ENCODE results near the gene TSPAN13.

The TSPAN13 gene

DNA sequence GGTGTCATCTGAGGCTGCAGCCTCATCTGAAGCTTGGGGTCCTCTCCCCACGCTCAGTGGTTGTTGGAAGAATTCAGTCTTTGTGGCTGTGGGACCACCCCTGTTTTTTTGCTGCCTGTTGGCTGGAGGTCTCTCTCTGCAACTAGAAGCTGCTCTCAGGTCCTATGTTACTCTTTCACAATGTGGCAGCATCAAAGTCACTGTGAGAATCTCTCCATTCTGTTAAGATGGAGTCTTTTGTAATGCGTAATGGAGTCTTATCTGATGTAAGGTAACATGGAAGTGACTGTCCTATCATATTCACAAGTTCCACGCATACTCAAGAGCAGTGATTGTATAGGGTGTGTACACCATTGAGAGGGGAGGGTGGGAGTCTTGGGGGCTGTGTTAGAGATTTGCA is 24.9 kb downstream of the TSPAN13 start:
- no peak for DNase-seq

DNA sequence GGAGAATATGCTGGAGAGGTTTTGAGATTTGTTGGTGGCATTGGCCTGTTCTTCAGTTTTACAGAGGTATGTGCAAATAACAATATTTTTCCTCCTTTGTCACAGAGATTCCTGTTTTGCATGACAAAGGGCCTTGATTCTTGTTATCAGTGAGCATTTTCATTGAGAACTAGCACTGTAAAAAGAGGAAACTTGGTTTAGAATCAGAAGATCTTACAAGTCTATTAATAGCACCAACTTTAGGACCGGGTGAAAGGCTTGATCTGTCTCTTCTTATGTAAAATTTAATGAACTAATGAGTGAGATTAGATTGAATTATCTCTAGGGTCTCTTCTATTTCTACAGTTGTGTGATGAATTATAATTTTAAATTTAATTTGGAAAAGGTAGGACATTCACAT is 25.5 kb downstream of the TSPAN13 start:
- DNase-seq: no peak

DNA sequence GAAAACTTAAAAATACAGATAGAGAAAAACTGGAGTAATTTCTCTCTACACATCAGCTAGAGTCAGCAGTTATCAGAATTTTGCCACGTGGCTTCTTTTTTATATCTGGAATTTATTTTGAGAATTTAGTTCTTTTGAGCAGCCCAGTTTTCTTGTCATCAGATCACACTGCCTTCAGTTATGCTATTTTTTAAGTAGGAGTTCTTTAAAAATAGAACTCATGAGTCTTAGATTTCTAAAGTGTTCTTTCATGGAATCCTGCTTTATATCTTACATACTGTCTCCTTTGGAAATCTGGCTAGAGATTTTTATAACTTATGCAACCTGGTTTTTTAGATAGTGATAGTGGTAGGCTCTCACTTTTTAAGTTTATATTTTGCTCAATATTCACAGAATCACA is 27.0 kb downstream of the TSPAN13 start:
- DNase-seq: no peak

DNA sequence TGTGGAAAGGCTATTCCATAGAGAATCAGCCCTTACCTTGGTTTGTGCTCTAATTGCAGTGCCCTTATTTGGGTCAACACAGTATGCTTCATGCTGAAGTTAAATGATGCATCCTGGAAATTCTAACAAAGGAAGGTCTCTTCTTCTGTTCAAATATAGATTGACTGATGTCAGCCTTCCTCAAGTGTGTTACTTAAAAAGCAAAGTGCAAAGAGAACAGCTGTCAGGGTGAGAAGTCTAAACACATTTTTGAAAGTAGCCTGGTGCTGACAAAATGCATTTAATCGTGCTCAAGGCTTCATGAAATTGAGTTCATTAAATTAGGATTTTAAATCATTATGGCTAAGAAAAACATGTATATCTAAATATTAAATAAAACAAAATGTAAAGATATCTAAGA is 31.8 kb downstream of the TSPAN13 start:
- no peak for DNase-seq

DNA sequence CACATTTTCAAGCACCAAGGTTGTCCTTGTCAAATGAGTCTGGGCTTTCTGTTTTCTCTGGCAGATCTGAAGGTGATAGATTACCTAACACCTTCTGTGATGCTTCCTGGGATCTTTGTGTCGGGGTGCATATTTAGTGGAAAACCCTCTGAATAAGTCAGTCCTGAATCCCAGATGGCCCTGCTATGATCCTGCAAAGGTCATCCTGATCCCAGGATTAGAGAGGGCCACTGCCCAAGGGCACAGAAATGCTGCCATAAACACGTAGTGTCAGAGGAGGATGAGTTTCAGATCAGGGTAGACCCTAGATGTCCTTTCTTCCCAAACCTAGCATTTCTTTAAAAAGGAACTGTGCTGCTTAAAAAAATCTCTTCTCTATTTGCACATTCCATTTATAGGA is 32.3 kb downstream of the TSPAN13 start:
- DNase-seq: no peak

DNA sequence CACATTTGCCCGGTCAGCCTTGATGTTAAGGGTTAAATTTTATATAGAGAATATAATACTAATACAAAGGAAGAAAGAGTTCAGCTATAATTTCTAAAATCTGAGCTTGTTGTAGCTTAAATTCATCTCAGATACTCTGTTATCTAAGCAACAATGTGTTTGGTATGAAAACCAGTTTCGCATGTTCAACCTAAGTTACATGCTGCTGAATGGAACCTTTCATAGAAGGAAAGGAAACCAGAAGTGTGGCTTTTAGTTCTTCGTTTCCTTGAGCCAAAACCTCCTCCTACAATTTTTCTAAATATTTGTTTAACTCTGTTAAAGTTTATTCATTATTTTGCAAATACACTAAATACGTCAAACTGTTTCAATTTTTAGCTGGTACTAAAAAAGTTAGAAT is 32.7 kb downstream of the TSPAN13 start:
- no peak for DNase-seq

DNA sequence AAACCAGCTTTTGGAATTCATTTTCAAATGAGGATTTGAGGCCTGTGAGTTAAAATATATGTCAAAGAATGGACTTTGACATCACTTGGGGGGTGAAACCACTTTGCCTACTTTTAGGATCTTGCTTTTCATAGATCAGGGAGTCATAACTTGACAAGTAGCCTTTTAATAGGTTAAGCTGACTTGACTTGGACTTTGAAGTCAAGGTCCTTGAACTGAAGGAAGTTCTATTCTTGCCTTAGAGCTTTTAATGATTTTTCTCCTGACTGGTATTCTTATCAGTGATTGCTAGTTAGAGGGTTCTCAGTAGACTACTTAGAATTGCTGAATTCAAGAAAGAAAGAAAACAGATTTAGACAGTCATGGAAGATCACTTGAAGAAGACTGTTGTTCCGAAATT is 33.6 kb downstream of the TSPAN13 start:
- no peak for DNase-seq

DNA sequence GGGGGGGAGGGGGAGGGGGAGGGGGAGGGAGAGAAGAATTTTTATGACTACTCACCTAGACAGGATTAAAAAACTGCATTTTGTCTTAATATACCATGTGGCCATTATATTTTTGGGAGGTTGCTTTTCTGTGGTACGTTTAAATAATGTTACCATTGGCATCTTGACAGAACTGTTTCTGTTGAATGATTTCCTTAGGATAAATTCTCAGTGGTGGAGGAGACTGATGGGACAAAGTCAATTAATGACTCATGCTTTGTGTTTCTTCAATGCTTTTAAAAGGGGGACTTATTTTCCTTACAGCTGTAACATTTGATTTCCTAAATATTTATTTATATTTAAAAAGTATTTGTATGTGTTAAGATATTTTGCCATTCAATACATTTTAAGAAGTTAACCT is 37.5 kb downstream of the TSPAN13 start:
- DNase-seq: no peak

DNA sequence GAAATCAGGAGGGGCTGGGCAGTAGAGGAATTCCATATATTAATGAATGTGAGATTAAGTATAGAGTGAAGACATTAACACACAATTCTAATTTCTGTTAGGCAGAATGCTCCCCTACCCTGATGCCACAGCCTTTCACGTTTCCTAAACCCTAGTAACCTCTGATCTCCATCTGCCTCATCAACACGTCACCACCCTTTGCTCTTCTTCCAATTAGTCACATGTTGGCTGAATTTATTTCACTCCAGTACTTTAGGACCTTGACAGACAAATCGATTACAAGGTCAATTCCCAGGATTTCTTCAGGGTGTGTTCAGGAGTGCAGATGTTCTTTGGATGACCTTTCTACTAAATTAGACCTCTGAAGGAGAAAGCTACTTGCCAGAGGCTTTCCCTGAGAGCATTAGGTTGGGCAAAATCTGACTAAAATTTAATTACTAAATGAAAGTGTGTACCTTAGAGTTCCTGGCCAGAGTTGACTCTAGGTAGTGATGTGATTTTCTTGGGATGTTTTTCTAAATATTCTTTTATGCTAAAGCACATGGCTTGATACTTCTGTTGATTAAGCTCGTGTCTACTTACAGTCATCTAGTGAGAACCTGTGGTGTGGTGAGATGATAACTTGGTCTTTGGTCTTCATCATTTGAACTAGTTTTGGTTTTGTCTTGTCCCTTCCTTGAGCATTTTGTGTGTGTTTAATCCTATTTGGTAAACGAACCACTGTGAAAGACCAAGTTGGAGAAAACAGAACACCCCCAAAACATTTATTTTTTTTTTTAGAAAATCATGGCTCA is 38.5 kb downstream of the TSPAN13 start:
- DNase-seq: no peak

DNA sequence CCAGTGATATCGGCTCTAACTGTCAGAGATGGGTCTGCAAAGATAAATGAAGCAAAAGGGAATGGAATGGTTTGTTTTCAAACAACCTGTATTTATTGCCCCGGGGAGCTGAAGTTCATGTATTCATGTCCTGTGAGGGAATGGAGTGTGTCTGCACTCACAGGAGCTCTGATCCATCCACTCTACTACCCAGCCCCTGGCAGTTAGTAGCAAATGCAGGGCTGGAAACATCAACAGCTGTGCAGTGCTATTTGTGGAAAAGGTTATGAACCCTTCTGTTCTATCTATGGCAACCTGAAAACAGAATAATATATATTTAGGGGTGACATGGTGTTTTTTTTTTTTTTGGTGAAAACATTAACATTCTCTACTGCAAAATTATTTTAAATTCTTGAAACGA is 41.4 kb downstream of the TSPAN13 start:
- no peak for DNase-seq

DNA sequence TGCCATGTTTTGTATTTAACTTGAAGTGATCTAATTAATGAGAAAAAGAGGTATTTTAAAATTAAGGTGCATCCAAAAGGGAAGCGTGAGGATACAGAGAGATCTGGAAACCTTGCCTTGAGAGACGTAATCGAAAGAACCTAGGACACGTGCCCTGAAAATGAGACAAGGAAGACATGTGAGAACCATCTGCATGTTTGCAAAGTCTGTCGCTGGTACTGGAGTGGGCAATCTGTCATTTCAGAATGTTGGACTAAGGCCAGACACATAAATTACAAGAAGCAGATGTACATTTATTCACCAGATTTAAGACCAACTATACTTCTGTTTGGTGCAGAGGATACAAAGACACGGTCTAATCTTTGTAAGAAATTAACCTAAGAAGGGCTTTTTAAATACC is 42.1 kb downstream of the TSPAN13 start:
- DNase-seq: no peak

DNA sequence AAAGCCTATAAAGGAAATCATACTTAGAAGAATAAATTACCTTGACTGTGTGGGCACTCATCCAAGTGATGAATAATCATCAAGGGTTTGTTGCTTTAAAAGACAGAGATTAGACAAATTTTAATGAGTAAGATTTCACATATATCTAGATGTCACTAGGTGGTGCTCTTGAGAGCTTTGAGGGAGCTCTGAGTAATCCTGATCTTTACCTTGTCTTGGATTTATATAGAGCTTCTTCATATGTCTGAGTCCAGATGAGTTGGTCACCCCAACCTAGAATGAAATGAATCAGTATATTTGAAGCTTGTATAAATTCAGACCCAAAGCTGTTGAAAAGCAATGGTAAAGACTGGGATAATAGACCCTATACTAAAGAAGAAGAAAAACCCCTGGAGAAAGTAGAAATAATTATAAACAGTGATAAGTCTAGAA is 47.6 kb downstream of the TSPAN13 start:
- no peak for DNase-seq

DNA sequence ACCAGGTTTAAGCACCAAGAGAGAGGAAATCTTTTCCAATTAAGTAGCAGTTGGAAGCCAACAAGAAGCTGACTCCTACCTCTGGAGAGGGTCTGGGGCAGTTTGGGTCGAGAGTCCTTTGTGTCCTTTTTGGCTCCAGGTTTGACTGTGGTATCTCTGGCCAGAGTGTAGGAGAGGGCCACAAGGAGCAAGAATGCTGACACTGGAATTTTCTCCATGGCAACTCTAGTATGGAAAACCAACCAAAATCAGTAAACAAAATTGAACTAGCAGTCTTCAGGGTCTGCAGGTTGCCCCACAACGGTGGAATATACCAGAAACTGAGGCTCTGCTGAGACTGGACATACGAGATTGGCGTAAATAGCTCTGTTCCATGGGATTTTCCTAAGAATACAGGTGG is 48.0 kb downstream of the TSPAN13 start:
- no peak for DNase-seq

DNA sequence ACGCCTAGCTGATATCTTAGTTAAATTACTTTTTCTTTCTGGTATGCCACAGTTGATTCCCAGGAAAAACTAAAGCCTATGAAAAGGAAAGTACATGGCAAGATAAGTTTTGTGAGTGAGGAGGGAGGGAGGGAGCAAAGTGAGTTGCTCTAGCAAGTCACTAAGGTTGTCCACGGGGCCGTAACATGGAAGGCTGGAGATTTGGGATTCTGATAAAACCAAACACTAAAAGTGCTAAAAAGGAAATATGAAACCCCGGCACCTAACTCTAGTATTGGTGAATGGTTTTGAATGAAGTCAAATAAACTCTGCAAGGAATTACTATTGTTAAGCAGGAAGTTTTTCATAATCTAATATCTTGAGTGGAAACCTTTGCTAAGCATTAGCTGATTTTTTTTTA is 49.6 kb downstream of the TSPAN13 start:
- no peak for DNase-seq

DNA sequence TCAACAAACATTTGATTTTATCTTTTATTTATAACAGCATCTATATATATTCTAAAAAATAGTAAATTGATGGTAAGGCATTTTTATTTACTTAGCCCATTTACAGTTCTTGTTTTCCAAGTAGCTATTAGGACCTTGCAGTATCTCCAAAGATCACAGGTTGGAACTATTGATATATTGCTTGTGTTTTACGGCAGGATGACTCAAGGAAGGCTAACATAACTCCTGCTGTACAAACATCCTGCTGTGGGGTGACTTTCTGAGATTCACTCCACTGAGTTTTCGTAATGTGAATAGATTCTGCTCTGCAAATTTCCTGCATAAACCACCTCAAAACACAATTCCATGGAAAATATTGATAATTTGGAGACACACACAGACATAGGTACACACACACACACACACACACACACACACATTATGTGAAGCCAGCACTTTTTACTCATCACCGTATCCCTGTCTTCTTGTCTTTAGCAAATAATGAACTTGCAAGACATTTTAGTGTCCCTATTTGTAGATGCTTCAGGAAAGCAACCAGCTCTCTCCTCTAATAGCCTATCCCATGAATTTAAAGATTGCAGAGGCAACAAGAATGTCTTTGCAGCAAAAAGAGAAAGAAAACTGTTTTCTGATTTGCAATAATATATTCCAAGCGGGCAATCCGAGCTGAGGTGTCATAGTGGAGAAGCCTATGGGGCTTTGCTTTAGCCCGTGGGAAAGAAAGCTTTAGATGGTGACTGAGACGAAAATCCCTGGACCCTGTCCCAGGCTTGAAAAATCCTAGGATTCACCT is 50.5 kb downstream of the TSPAN13 start:
- no peak for DNase-seq

DNA sequence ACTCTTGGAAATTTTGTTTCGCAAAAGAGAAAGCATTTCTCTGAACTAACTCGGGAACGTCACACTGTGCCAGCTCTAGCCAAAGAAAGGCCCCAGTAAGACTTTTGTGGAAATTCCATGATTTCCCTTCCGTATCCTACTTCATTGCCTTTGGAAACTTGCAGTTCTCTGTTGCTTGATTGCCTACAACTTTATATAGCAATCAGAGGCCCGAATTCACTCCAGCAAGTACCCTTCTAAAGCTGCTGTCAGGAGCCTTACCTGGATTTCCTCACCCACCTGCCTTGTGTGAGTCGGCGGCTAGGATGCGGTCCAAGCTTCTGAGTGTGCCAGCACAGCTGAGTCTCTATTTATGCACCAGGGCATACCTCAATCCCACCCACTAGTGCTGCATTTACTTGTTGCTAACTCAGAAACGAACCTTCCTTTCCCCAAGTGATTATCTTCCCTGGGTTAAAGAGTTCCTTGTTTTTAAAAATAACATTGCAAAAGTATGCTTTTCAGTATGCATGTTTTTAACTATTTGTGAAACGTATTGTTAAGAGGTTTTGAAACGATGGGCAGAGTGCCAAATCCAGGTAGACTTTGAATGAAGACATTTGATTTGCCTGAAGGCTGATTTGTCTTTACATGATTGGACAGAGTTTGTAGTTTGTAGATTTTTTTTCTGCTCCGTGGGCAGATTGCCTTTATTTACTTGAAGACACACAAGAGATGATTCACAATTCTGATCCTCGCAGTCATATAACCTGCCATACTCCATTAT is 51.3 kb downstream of the TSPAN13 start, which contains the start of gene AGR2:
TSS of gene AGR2 (minus strand) at position 326 of the 766 bp plus-strand sequence. CDS start 3,203 bp downstream, outside the sequence.
- DNase-seq: no peak

DNA sequence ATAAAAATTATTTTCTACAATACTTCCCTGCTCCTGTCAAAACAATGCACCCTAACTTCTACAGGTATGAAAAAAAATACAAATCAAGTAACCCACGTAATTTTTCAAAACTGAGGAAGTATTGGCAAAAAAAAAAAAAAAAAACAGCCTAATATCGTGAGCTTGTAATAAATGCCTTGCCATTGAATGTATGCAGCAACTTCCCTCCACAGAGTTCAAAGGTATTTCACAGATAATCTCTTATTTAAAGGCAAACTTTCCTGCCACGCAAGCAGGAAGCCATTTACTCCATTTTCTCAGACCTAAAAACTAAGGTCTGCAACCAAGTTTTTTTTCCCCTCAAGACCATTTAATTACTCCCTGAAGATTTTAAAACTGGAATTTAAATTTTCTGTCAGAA is 51.9 kb downstream of the TSPAN13 start:
- DNase-seq: no peak

DNA sequence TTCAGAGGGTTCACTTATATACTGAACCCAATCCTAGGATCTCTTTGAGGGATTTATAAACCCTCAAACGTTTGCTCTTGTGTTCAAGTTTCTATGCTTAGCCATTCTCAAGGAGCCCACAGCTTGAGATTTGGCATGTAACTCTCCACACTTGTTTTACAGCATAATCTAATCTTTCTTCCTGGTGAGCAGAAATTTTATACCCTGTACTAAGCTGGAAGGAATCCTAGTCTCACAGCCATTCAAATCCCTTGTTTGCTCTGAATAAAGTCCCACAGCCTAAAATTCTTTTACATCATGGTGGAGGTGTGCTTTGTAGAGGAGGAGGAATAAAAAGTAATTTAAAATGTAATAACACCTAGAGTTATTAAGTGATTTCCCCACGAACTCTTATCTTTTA is 56.6 kb downstream of the TSPAN13 start:
- DNase-seq: no peak

DNA sequence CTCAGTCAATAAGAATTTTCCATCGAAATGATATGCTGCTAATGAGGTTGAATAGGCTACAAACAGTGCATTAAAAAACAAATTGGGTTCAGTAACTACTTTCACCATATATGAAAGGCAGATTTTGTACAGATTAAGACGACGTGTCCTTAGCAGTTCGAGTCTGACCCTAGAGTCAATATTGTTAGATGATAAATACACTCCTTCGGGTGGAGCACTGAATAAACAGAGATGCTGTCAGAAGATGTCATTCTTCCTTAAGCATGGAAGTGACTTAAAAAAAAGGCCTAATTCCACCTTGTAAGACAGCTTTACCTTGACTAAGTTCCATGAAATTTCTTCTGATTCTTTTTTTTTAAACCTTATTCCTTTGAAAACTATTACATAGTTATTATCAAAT is 57.0 kb downstream of the TSPAN13 start:
- DNase-seq: no peak

DNA sequence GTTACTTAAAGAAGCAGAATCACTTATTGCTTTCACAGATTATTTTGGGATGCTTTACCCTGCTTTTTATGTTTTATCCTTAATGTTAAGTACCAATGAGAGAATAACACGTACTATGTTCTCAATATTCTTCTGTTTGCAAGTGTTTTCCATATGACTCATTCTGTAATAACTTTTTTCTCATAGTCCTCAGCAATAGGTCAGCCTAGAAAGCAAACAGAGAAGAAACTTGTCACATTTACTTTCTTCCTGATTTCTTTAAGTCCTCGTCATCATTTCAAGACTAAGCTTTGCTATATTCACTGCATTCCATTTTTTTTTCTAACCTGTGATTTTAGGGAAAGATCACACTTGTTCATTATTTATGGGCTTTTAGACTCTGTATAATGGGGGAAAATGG is 58.0 kb downstream of the TSPAN13 start:
- DNase-seq: no peak

DNA sequence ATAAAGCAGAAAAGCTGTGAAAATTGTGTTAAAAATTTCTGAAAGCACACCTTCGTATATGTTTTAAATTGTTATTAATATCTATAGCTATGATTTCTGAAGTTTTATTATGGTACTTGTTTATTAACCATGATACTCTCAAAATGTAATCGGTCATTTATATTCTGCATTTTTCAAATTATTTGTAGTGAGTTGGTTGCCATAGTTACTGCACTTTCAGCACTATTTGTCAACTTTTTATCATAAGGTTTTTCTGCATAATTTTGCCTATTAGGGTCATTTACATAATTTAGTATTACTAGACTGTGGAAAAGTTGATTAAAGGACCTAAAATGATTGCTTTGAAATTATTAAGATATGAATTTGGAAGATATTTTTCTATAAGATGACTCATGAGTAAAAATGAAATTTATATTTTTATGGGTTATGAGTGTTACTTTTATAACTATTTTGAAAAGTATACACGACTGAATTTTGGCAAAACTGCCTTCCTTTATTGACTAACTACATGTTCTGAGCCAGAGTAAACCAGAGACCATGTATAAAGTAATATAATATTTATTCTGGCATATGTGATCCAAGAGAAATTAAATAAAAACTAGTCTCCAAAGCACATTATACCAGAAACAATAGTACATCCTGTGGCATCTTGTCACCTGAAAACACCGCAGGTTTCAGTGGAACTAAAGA is 59.1 kb downstream of the TSPAN13 start:
- no peak for DNase-seq

DNA sequence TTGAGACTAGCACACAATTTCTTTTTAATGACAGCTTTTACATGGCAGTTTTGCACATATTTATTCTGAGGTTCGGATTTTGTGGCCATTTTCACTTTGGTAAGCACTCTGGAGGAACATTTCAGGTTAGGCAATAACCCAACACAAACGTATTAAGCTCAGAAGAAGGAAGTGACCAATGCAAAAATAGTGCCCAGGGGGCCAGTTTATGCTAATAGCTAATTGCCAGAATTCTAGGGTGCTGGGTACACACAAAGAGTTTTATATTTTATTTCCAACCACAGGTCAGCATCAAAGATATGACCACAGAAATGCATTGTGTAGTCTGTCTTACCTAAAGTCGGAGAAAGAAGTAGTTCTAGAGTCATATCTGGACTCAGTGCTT is 59.7 kb downstream of the TSPAN13 start:
- DNase-seq: no peak

DNA sequence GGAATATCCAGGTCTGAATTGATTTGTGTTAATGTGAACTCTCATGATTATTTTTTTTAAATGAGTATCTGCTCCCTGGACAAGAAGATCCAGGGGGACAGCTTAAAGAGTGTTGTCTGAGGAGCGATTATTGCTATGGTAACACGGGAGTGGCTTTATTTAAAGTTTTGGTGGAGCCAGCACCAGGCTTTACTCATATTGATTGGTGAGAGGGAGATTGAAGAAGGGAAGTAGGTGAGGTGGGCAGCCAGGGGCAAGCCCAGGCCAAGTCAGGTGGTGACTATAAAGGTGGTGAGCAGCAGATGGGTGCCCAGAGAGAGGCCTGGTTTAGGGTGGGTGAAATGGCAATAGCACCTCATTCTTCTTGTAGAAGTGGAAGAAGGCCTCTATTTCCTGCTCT is 61.4 kb downstream of the TSPAN13 start:
- no peak for DNase-seq
